HG02623 (cell line): ENCODE results near the gene PRAME.
"Not testable (repeated sequence)": the region's sequence is repeated elsewhere in the genome, so short reads cannot be mapped to it uniquely, and the experiment has no call there.

Experiments
- ATAC-seq: cut with Tn5 transposase; IDR thresholded peaks from one replicate; pipeline ENCODE4 v1.9.1; 2021; ENCODE audit warnings: moderate library complexity; ENCODE audit not compliant: unreplicated experiment

PRAME gene

GRCh38 chr22:22558972-22559603 is at the start of gene PRAME:
PRAME (minus strand) TSS chr22:22559265; CDS start chr22:22556832, 2,433 bp downstream.
- ATAC-seq = no peak

GRCh38 chr22:22608022-22608421 is 49.0 kb upstream of the PRAME start:
- not testable (repeated sequence) for ATAC-seq

- no peak for ATAC-seq
These were observed 46.0 kb upstream of the PRAME start for GRCh38 chr22:22605074-22605404.

- no peak for ATAC-seq
These were observed 45.4 kb upstream of the PRAME start for GRCh38 chr22:22604326-22605073.

GRCh38 chr22:22603470-22603947 is 44.4 kb upstream of the PRAME start:
- ATAC-seq = no peak

GRCh38 chr22:22600531-22601261 is 41.6 kb upstream of the PRAME start:
- no peak for ATAC-seq

- ATAC-seq = no peak
These were observed 40.2 kb upstream of the PRAME start for GRCh38 chr22:22599248-22599647.

GRCh38 chr22:22598144-22598543 is 39.1 kb upstream of the PRAME start:
- no peak for ATAC-seq

GRCh38 chr22:22595001-22595835 is 36.2 kb upstream of the PRAME start:
- no peak for ATAC-seq

- no peak for ATAC-seq
These were observed 35.0 kb upstream of the PRAME start for GRCh38 chr22:22593964-22594656.

GRCh38 chr22:22593250-22593649 is 34.2 kb upstream of the PRAME start:
- ATAC-seq = no peak

- no peak for ATAC-seq
These were observed 32.6 kb upstream of the PRAME start for GRCh38 chr22:22591348-22592299.

- no peak for ATAC-seq
These were observed 31.2 kb upstream of the PRAME start for GRCh38 chr22:22590136-22590891.

GRCh38 chr22:22588485-22589164 is 29.6 kb upstream of the PRAME start:
- ATAC-seq = no peak

- no peak for ATAC-seq
These were observed 28.6 kb upstream of the PRAME start for GRCh38 chr22:22587577-22588188.

- ATAC-seq = no peak
These were observed 25.7 kb upstream of the PRAME start for GRCh38 chr22:22584722-22585121.

- no peak for ATAC-seq
These were observed 24.0 kb upstream of the PRAME start for GRCh38 chr22:22583030-22583429.

GRCh38 chr22:22581524-22581923 is 22.5 kb upstream of the PRAME start:
- not testable (repeated sequence) for ATAC-seq
